ENCODE results near the gene TPT1.

- TF ChIP-seq, protein P1, sequence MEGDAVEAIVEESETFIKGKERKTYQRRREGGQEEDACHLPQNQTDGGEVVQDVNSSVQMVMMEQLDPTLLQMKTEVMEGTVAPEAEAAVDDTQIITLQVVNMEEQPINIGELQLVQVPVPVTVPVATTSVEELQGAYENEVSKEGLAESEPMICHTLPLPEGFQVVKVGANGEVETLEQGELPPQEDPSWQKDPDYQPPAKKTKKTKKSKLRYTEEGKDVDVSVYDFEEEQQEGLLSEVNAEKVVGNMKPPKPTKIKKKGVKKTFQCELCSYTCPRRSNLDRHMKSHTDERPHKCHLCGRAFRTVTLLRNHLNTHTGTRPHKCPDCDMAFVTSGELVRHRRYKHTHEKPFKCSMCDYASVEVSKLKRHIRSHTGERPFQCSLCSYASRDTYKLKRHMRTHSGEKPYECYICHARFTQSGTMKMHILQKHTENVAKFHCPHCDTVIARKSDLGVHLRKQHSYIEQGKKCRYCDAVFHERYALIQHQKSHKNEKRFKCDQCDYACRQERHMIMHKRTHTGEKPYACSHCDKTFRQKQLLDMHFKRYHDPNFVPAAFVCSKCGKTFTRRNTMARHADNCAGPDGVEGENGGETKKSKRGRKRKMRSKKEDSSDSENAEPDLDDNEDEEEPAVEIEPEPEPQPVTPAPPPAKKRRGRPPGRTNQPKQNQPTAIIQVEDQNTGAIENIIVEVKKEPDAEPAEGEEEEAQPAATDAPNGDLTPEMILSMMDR (conservative IDR thresholded peaks at IDR 0.05; ENCODE audit: low read length), result no peak
- TF ChIP-seq EZH2phosphoT487 (IDR thresholded peaks at IDR 0.05; ENCODE audit: borderline replicate concordance), result no peak
These were observed 8.5 kb upstream of the TPT1 start for GRCh38 chr13:45349438-45349837.

Measured in Loucy (cell line).